Right atrium auricular region (tissue), 2 donors: ENCODE results near the gene FBLL1. TPM values are rescaled to one million over a fixed set of nuclear protein-coding genes. Genes with fewer than 3 reads are reported as not detected.

Experiments
- DNase-seq: peaks from one replicate; pipeline ENCODE4 v3.0.0-alpha.2; 2019; ENCODE audit warnings: low spot score
- H3K27ac ChIP-seq, 2 donors: fragments of 200-600 bp; sonication (generic); 1 replicate in 1 of 2; 2 replicates in 1 of 2; pipeline ENCODE4 v1.5.1; 2016 to 2019
- H3K27me3 ChIP-seq, 2 donors: fragments of 200-600 bp; sonication (generic); one replicate each; pipeline versions ENCODE4 v1.5.1 to v1.6.0; 2017 to 2019
- H3K36me3 ChIP-seq: fragments of 200-600 bp; sonication (generic); one replicate; pipeline ENCODE4 v1.5.1; 2016
- H3K4me1 ChIP-seq, 2 donors: fragments of 200-600 bp; sonication (generic); one replicate each; pipeline versions ENCODE4 v1.5.1 to v1.6.0; 2017 to 2019
- H3K4me3 ChIP-seq, 2 donors: fragments of 200-600 bp; sonication (generic); 1 replicate in 1 of 2; 2 replicates in 1 of 2; pipeline ENCODE4 v1.5.1; 2017 to 2019; ENCODE audit warnings: mild to moderate bottlenecking in 1 of 2, moderate library complexity in 1 of 2
- H3K9me3 ChIP-seq, 2 donors: fragments of 200-600 bp; sonication (generic); one replicate each; pipeline ENCODE4 v1.5.1; 2019
- microRNA-seq, 2 donors: library from miRNA; unstranded; fragments of <30 nt; microRNA quantifications; one replicate each; pipeline ENCODE4, GENCODE V29; 2016 to 2017; ENCODE audit warnings: borderline number of aligned reads in 2 of 2, borderline replicate concordance in 1 of 2
- total RNA-seq, 2 donors: library from RNA; depleted of rRNA; stranded (reverse); fragments of >200 nt; gene quantifications; one replicate each; pipeline ENCODE4 v1.1.0, GENCODE V29; 2016
- TF ChIP-seq, protein P1 (sequence below), 2 donors: fragments of 200-600 bp; sonication (generic); IDR thresholded peaks; one replicate each; pipeline ENCODE4 v1.5.1; 2019; ENCODE audit warnings: antibody characterized with exemption in 2 of 2

Gene FBLL1
- total RNA-seq, 2 donors from 2014 or later: 0.43 TPM; not detected in 1

DNA sequence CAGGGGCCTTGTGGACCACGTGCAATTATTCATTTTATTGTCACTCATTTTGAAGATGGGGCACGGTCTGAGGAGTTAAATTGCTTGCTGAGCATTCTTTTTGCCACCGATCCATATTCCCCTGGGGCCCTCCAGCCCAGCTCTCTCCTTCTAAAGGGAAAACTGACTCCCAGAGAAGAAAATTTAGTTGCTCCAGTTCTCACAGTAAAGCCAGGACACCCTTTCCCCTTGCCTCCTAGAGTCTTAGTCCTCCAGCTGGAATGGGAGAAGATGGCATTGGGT is 51.1 kb downstream of the FBLL1 start:
- H3K36me3 ChIP-seq: no peaks in the 10 kb centered on the region
- TF ChIP-seq, protein P1, sequence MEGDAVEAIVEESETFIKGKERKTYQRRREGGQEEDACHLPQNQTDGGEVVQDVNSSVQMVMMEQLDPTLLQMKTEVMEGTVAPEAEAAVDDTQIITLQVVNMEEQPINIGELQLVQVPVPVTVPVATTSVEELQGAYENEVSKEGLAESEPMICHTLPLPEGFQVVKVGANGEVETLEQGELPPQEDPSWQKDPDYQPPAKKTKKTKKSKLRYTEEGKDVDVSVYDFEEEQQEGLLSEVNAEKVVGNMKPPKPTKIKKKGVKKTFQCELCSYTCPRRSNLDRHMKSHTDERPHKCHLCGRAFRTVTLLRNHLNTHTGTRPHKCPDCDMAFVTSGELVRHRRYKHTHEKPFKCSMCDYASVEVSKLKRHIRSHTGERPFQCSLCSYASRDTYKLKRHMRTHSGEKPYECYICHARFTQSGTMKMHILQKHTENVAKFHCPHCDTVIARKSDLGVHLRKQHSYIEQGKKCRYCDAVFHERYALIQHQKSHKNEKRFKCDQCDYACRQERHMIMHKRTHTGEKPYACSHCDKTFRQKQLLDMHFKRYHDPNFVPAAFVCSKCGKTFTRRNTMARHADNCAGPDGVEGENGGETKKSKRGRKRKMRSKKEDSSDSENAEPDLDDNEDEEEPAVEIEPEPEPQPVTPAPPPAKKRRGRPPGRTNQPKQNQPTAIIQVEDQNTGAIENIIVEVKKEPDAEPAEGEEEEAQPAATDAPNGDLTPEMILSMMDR (IDR thresholded peaks at IDR 0.05): no peak
- no peaks in the 10 kb centered on the region for H3K9me3 ChIP-seq
- peak overlapping the region; percentile 98 to 99 for H3K27ac ChIP-seq
- peak overlapping the region; percentile 87 to 94 for H3K4me3 ChIP-seq
- no peak for DNase-seq
- peaks cover 0 to 30% of the 10 kb centered on the region in 2 donors for H3K4me1 ChIP-seq
- H3K27me3 ChIP-seq: no peaks in the 10 kb centered on the region

Small RNA genes lying within 50 kb of the gene (microRNA-seq; reads per million reads assigned to microRNA genes)
- 0 reads per million in 2 donors for gene MIR103A1
- 0 reads per million in 2 donors for gene MIR103B1

Other genes with a start within 250 kb of the FBLL1 start
- gene WWC1, start 237.7 kb upstream of the FBLL1 start, total RNA-seq: 1 to 10 TPM; 2.7 to 8.1 TPM
- gene RARS1, start 42.8 kb upstream of the FBLL1 start, total RNA-seq: 10 to 100 TPM; 42.4 to 43.8 TPM
- 10 to 100 TPM; 17.7 to 18.5 TPM for gene PANK3, start 50.1 kb downstream of the FBLL1 start, total RNA-seq